Measurements from ENCODE around the gene USP25.

Gene USP25

GRCh38 chr21:15794277-15794912 lies 64.6 kb downstream of the USP25 start:
- no peak overlapping the region for H3K27ac Mint-ChIP-seq
- H3K9me3 Mint-ChIP-seq: no peaks in the 10 kb centered on the region
- no peak overlapping the region for H3K4me3 Mint-ChIP-seq
- H3K4me1 Mint-ChIP-seq (ENCODE audit: low read depth): peaks cover 24% of the 10 kb centered on the region
- peaks cover 7% of the 10 kb centered on the region for H3K36me3 Mint-ChIP-seq (ENCODE audit: low read depth)
- H3K27me3 Mint-ChIP-seq (ENCODE audit: low read depth): no peaks in the 10 kb centered on the region

- Mint-ChIP-seq H3K36me3 (ENCODE audit: low read depth) (peaks cover 5% of the 10 kb centered on the region), H3K9me3 (no peaks in the 10 kb centered on the region), H3K4me1 (ENCODE audit: low read depth) (peaks cover 22% of the 10 kb centered on the region), H3K4me3 (no peak overlapping the region), H3K27me3 (ENCODE audit: low read depth) (no peaks in the 10 kb centered on the region), H3K27ac (no peak overlapping the region)
Measured at GRCh38 chr21:15795533-15795932, 65.8 kb downstream of the USP25 start.

GRCh38 chr21:15797577-15798363 lies 68.0 kb downstream of the USP25 start:
- peaks cover 13% of the 10 kb centered on the region for H3K36me3 Mint-ChIP-seq (ENCODE audit: low read depth)
- H3K27me3 Mint-ChIP-seq (ENCODE audit: low read depth): no peaks in the 10 kb centered on the region
- peaks cover 24% of the 10 kb centered on the region for H3K4me1 Mint-ChIP-seq (ENCODE audit: low read depth)
- no peaks in the 10 kb centered on the region for H3K9me3 Mint-ChIP-seq
- H3K4me3 Mint-ChIP-seq: no peak overlapping the region
- no peak overlapping the region for H3K27ac Mint-ChIP-seq

- no peaks in the 10 kb centered on the region for H3K9me3 Mint-ChIP-seq
- no peaks in the 10 kb centered on the region for H3K27me3 Mint-ChIP-seq (ENCODE audit: low read depth)
- H3K4me3 Mint-ChIP-seq: no peak overlapping the region
- peaks cover 19% of the 10 kb centered on the region for H3K36me3 Mint-ChIP-seq (ENCODE audit: low read depth)
- H3K4me1 Mint-ChIP-seq (ENCODE audit: low read depth): peaks cover 20% of the 10 kb centered on the region
- H3K27ac Mint-ChIP-seq: no peak overlapping the region
Measured at GRCh38 chr21:15801352-15801863, 71.6 kb downstream of the USP25 start.

- Mint-ChIP-seq H3K36me3 (ENCODE audit: low read depth) (peaks cover 28% of the 10 kb centered on the region), H3K4me3 (no peak overlapping the region), H3K27ac (no peak overlapping the region), H3K4me1 (ENCODE audit: low read depth) (peaks cover 8% of the 10 kb centered on the region), H3K9me3 (no peaks in the 10 kb centered on the region), H3K27me3 (ENCODE audit: low read depth) (no peaks in the 10 kb centered on the region)
Measured at GRCh38 chr21:15804247-15805005, 74.6 kb downstream of the USP25 start.

- Mint-ChIP-seq H3K9me3 (peaks cover 10% of the 10 kb centered on the region), H3K27ac (no peak overlapping the region), H3K36me3 (ENCODE audit: low read depth) (peaks cover 49% of the 10 kb centered on the region), H3K4me1 (ENCODE audit: low read depth) (peaks cover 5% of the 10 kb centered on the region), H3K27me3 (ENCODE audit: low read depth) (no peaks in the 10 kb centered on the region), H3K4me3 (no peak overlapping the region)
Measured at GRCh38 chr21:15809065-15809464, 79.3 kb downstream of the USP25 start.

GRCh38 chr21:15809818-15810217 lies 80.0 kb downstream of the USP25 start:
- Mint-ChIP-seq H3K9me3 (peaks cover 17% of the 10 kb centered on the region), H3K36me3 (ENCODE audit: low read depth) (peaks cover 53% of the 10 kb centered on the region), H3K4me1 (ENCODE audit: low read depth) (peaks cover 5% of the 10 kb centered on the region), H3K27ac (no peak overlapping the region), H3K4me3 (no peak overlapping the region), H3K27me3 (ENCODE audit: low read depth) (no peaks in the 10 kb centered on the region)

GRCh38 chr21:15815285-15815684 lies 85.5 kb downstream of the USP25 start:
- H3K4me3 Mint-ChIP-seq: no peak overlapping the region
- peaks cover 66% of the 10 kb centered on the region for H3K36me3 Mint-ChIP-seq (ENCODE audit: low read depth)
- H3K9me3 Mint-ChIP-seq: peaks cover 30% of the 10 kb centered on the region
- H3K4me1 Mint-ChIP-seq (ENCODE audit: low read depth): peaks cover 3% of the 10 kb centered on the region
- H3K27me3 Mint-ChIP-seq (ENCODE audit: low read depth): no peaks in the 10 kb centered on the region
- H3K27ac Mint-ChIP-seq: no peak overlapping the region

GRCh38 chr21:15820327-15820726 lies 90.5 kb downstream of the USP25 start:
- Mint-ChIP-seq H3K4me1 (ENCODE audit: low read depth) (peaks cover 17% of the 10 kb centered on the region), H3K27me3 (ENCODE audit: low read depth) (no peaks in the 10 kb centered on the region), H3K27ac (no peak overlapping the region), H3K4me3 (no peak overlapping the region), H3K36me3 (ENCODE audit: low read depth) (peaks cover 45% of the 10 kb centered on the region), H3K9me3 (peaks cover 10% of the 10 kb centered on the region)

- Mint-ChIP-seq H3K9me3 (peaks cover 6% of the 10 kb centered on the region), H3K4me3 (no peak overlapping the region), H3K27me3 (ENCODE audit: low read depth) (no peaks in the 10 kb centered on the region), H3K36me3 (ENCODE audit: low read depth) (peaks cover 40% of the 10 kb centered on the region), H3K4me1 (ENCODE audit: low read depth) (peaks cover 14% of the 10 kb centered on the region), H3K27ac (no peak overlapping the region)
Measured at GRCh38 chr21:15820852-15821379, 91.1 kb downstream of the USP25 start.

- Mint-ChIP-seq H3K9me3 (no peaks in the 10 kb centered on the region), H3K27me3 (ENCODE audit: low read depth) (no peaks in the 10 kb centered on the region), H3K4me1 (ENCODE audit: low read depth) (peaks cover 14% of the 10 kb centered on the region), H3K36me3 (ENCODE audit: low read depth) (peaks cover 30% of the 10 kb centered on the region), H3K4me3 (peak overlapping the region; percentile 40), H3K27ac (peak overlapping the region; percentile 69)
Measured at GRCh38 chr21:15823486-15824150, 93.8 kb downstream of the USP25 start.

GRCh38 chr21:15825700-15826099 lies 95.9 kb downstream of the USP25 start:
- Mint-ChIP-seq H3K27ac (no peak overlapping the region), H3K36me3 (ENCODE audit: low read depth) (peaks cover 29% of the 10 kb centered on the region), H3K4me1 (ENCODE audit: low read depth) (peaks cover 14% of the 10 kb centered on the region), H3K27me3 (ENCODE audit: low read depth) (no peaks in the 10 kb centered on the region), H3K4me3 (no peak overlapping the region), H3K9me3 (no peaks in the 10 kb centered on the region)

- Mint-ChIP-seq H3K36me3 (ENCODE audit: low read depth) (peaks cover 29% of the 10 kb centered on the region), H3K9me3 (no peaks in the 10 kb centered on the region), H3K4me3 (no peak overlapping the region), H3K4me1 (ENCODE audit: low read depth) (peaks cover 16% of the 10 kb centered on the region), H3K27ac (no peak overlapping the region), H3K27me3 (ENCODE audit: low read depth) (no peaks in the 10 kb centered on the region)
Measured at GRCh38 chr21:15826147-15826780, 96.5 kb downstream of the USP25 start.
